A673 (cell line): Measurements from ENCODE around the gene MCM3AP.

Experiments used
- CTCF ChIP-seq: fragments of 300-800, 200-600 bp; sonication (generic); conservative IDR thresholded peaks from 2 replicates; pipeline ENCODE4 v1.5.1; 2017; ENCODE audit warnings: low read depth, mild to moderate bottlenecking, antibody characterized with exemption, low read length, moderate library complexity, mixed read lengths
- EZH2 ChIP-seq: fragments of 200-600 bp; sonication (generic); IDR thresholded peaks from 2 replicates; pipeline ENCODE4 v1.6.1; 2017; ENCODE audit warnings: borderline replicate concordance, low read depth, mild to moderate bottlenecking, mixed read lengths, antibody characterized with exemption, low read length; ENCODE audit not compliant: poor library complexity, severe bottlenecking

- TF ChIP-seq CTCF (no peak), EZH2 (no peak)
These were observed 23.0 kb upstream of the MCM3AP start for GRCh38 chr21:46308431-46308830.
